GM19238 (cell line): ENCODE results near the gene GTF2A1.
"Not testable (repeated sequence)": the region's sequence is repeated elsewhere in the genome, so short reads cannot be mapped to it uniquely, and the experiment has no call there.

Source experiments
- DNase-seq: peaks from one replicate; pipeline ENCODE4 v3.0.0; 2011; ENCODE audit warnings: low spot score; ENCODE audit not compliant: insufficient read length

GTF2A1 gene

GRCh38 chr14:81233615-81234014, 12.9 kb upstream of the GTF2A1 start:
- no peak for DNase-seq

DNA sequence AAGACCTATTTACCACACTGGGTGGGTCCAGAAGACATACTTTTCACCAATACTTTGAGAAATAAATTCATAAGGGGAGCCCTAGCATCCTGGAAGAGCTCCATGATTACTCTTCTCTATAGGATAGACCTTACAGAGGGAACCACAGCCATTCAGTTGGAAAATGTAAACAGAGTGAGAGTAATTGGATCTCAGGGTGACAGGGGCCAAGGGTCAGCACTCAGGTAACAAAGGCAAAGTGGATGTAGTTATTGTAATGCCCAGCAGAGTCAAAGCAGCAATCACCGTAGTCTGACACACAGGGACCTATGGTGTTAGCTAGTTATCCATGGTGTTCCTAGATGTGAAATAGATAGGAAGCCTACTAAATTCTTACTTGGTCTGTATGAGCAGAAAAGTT, 10.8 kb upstream of the GTF2A1 start:
- no peak for DNase-seq

- no peak for DNase-seq
Observed at GRCh38 chr14:81224222-81224621, 3.5 kb upstream of the GTF2A1 start.

GRCh38 chr14:81223788-81224187, 3.0 kb upstream of the GTF2A1 start:
- not testable (repeated sequence) for DNase-seq

- DNase-seq, result no peak
Observed at GRCh38 chr14:81222691-81223090, 1.9 kb upstream of the GTF2A1 start.

GRCh38 chr14:81222126-81222525, 1.4 kb upstream of the GTF2A1 start:
- DNase-seq, result no peak

- no peak for DNase-seq
Observed at GRCh38 chr14:81221579-81222102, 882 bp upstream of the GTF2A1 start.

- no peak for DNase-seq
Observed at GRCh38 chr14:81220580-81220829, 254 bp downstream of the GTF2A1 start.

DNA sequence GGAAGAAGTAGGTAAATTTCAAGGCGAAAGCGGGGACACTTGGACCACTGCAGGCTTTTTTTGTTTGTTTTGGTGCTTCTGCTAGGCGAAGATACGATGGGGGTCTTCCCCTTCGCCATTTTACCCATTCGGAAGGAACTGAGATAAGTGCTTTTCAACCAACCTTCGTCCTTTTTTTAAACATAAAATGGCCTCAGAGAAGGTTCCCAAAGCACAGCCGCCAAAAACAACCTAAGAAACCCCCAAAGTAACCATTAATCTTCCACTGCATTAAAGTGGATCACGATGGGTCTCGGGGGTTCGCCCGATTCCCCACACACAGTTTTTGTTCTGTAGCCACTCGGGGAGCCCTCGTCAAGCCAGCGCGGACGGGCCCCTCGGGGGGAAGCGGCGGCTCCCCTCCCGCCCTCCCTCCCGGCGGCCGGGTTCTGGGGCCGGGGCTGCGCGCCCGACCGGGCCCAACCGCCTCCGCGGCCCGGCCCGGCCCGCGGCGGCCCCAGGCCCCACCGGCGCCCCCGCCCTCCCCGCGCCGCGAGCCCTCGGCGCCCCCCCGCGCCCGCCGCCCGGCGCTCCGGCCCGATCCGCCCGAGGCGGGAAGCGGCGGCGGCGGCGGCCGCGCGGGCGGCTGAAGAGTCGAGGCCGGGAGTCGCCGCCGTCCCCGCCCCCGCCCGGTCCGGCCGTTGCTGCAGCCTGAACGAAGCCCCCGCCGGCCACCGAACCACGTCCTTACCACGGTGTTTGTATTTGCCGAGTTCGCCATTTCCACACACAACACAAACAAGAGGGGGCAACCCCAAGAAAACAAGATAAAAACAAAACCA, 790 bp downstream of the GTF2A1 start:
- DNase-seq, result peak; percentile 25

GRCh38 chr14:81219210-81219758, 1.5 kb downstream of the GTF2A1 start:
- peak; percentile 65 for DNase-seq

- DNase-seq, result no peak
Observed at GRCh38 chr14:81211844-81212243, 8.9 kb downstream of the GTF2A1 start.

DNA sequence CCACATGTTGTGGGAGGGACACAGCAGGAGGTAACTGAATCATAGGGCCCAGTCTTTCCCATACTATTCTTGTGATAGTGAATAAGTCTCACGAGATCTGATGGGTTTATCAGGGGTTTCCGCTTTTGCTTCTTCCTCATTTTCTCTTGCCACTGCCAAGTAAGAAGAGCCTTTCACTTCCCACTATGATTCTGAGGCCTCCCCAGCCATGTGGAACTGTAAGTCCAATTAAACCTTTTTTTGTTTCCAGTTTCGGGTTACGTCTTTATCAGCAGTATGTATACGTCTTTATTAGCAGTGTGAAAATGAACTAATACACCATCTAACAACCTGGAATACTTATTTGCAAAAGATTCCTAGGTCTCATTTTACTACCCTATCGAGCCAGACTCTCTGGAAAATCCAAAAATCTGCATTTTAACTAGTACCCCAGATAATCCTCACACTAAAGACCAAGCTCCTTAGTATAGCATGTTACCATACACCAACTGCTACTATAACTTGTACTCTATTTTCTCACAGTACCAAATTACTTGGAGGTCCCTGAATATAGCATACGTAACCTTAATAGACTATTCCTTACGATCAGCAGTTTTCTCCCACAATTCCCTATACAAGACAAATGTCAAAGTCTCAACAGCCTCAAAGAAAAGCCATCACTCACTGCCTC, 11.5 kb downstream of the GTF2A1 start:
- DNase-seq, result no peak

- DNase-seq, result no peak
Observed at GRCh38 chr14:81208489-81208888, 12.3 kb downstream of the GTF2A1 start.

DNA sequence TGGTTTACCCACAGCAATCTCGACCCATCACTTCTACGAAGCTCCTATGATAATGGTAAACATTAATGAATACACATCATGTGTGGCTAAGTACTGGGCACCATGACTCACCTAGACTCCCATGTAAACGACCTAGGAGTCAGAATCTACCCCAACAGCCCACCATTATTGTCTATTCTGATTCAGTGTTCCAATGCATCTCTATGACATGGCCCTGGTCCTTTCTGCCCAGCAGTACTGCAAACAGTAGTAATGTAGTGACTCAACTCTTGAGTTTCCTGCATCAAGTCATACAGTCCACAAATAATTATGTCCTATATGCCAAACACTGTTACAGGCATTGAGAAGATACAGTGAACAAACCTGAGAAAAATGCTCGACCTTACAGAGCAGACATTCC, 14.6 kb downstream of the GTF2A1 start:
- DNase-seq, result no peak

DNA sequence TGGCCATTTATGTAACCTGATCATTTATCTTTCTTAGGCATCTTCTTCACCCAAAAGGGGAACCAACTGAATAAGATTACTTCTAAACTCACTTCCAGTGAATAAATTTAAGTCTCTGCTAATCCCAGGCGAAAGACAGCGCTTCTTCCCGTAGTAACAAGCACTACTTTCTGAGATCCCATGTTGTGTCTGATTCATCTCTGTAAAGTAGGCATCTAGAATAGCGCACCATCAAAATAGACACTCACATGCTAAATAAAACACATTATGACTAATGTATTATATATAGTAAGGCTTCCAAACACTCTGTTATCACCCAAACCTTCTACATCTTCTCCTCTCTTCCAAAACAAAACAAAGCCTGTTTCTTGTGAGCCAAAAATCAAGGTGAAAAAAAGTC, 15.1 kb downstream of the GTF2A1 start:
- no peak for DNase-seq

DNA sequence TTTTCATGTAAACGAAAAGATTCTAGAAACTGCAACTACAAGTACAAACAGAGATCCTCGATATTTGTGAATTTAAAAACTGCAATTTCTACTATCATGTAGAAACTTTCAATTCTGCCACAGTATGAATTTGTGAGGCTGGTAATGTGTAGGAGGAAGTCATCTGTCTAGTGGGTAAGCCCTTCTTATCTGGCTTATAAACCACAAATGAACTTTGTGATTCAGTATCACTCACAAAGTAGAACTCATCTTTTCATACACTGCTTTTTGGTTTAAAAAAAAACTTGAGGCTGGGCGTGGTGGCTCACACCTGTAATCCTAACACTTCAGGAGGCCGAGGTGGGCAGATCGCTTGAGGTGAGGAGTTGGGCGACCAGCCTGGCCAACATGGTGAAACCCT, 20.7 kb downstream of the GTF2A1 start:
- no peak for DNase-seq

- no peak for DNase-seq
Observed at GRCh38 chr14:81199084-81199483, 21.7 kb downstream of the GTF2A1 start.

DNA sequence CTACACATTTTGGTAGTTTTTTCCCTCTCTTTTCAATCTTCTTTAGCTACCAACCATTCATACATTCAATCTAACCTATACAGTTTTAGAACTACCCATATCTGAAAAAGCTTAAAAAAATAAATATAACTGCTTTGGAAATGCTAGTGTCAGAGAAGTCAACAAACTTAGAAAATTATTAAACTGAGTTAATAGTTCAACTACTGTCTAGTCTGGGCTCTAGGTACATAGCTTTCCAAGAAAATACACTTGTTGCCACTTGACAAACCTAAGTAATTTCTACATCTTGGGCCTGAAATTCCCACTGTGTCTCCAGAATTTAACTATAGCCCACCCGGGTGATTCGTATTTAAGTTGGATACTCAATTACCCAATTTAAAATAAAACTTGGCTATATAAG, 22.1 kb downstream of the GTF2A1 start:
- DNase-seq, result no peak

GRCh38 chr14:81193924-81194633, 26.7 kb downstream of the GTF2A1 start:
- no peak for DNase-seq

GRCh38 chr14:81192594-81192993, 28.2 kb downstream of the GTF2A1 start:
- DNase-seq, result no peak

- no peak for DNase-seq
Observed at GRCh38 chr14:81187832-81188522, 32.8 kb downstream of the GTF2A1 start.
